HL-60 (cell line): ENCODE data around the gene SCIN.

Experiments
- DNase-seq, 2 experiments: peaks; one replicate each; pipeline ENCODE4 v3.0.0-alpha.2; 2010 to 2020; ENCODE audit warnings: low read depth in 1 of 2, low spot score in 1 of 2
- H3K27ac ChIP-seq: fragments of 250-450 bp; sonication (Bioruptor Pico); replicated peaks from 2 replicates; pipeline ENCODE4 v1.5.1; 2020; ENCODE audit warnings: mild to moderate bottlenecking, moderate library complexity
- H3K27me3 ChIP-seq: fragments of 250-450 bp; sonication (Bioruptor Pico); 2 replicates; pipeline ENCODE4 v1.5.1; 2021; ENCODE audit warnings: mild to moderate bottlenecking, moderate library complexity; ENCODE audit not compliant: insufficient read depth, poor library complexity, severe bottlenecking
- H3K4me3 ChIP-seq: replicated peaks from 2 replicates; pipeline ENCODE4 v1.5.1; 2011; ENCODE audit warnings: mild to moderate bottlenecking, control low read depth, low read length; ENCODE audit not compliant: insufficient read depth
- GABPA ChIP-seq: IDR thresholded peaks from 2 replicates; pipeline ENCODE4 v1.6.1; 2012; ENCODE audit warnings: low read depth
- POLR2AphosphoS5 ChIP-seq: IDR thresholded peaks from 2 replicates; pipeline ENCODE4 v1.6.1; 2012; ENCODE audit warnings: low read depth
- SPI1 ChIP-seq: IDR thresholded peaks from 2 replicates; pipeline ENCODE4 v1.6.1; 2012; ENCODE audit warnings: low read depth, mild to moderate bottlenecking, borderline replicate concordance
- TF ChIP-seq, protein P1 (sequence below): IDR thresholded peaks from 2 replicates; pipeline ENCODE4 v1.6.1; 2012; ENCODE audit warnings: low read depth; ENCODE audit not compliant: insufficient replicate concordance
- TF ChIP-seq, protein P2 (sequence below): IDR thresholded peaks from one replicate; pipeline ENCODE4 v1.5.1; 2011; ENCODE audit warnings: low read length, control low read depth, inconsistent platforms; ENCODE audit not compliant: insufficient read depth

Gene SCIN

DNA sequence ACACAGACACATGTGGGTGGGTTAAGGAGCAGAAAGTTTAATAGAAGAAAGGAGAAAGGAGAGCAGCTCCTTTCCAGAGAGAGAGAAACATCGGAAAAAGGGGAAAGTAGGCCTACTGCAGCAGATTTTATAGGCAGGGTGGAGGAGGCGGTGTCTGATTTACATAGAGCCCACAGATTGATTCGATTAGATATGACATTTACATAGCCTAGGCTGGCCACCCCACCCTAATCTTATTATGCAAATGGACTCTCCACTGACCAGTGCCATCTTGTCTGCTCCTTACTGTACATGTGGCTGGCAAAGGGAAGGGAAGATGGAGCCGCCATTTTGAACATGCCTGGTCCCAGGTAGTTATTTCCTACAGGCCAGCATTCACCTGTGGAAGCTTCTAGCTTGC lies 38.7 kb upstream of the SCIN start:
- DNase-seq, result no peak
- no peaks in the 10 kb centered on the region for H3K27me3 ChIP-seq
- H3K27ac ChIP-seq, result no peak overlapping the region
- H3K4me3 ChIP-seq, result no peak overlapping the region
- TF ChIP-seq, protein P1, sequence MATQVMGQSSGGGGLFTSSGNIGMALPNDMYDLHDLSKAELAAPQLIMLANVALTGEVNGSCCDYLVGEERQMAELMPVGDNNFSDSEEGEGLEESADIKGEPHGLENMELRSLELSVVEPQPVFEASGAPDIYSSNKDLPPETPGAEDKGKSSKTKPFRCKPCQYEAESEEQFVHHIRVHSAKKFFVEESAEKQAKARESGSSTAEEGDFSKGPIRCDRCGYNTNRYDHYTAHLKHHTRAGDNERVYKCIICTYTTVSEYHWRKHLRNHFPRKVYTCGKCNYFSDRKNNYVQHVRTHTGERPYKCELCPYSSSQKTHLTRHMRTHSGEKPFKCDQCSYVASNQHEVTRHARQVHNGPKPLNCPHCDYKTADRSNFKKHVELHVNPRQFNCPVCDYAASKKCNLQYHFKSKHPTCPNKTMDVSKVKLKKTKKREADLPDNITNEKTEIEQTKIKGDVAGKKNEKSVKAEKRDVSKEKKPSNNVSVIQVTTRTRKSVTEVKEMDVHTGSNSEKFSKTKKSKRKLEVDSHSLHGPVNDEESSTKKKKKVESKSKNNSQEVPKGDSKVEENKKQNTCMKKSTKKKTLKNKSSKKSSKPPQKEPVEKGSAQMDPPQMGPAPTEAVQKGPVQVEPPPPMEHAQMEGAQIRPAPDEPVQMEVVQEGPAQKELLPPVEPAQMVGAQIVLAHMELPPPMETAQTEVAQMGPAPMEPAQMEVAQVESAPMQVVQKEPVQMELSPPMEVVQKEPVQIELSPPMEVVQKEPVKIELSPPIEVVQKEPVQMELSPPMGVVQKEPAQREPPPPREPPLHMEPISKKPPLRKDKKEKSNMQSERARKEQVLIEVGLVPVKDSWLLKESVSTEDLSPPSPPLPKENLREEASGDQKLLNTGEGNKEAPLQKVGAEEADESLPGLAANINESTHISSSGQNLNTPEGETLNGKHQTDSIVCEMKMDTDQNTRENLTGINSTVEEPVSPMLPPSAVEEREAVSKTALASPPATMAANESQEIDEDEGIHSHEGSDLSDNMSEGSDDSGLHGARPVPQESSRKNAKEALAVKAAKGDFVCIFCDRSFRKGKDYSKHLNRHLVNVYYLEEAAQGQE, result no peak
- TF ChIP-seq, protein P2, sequence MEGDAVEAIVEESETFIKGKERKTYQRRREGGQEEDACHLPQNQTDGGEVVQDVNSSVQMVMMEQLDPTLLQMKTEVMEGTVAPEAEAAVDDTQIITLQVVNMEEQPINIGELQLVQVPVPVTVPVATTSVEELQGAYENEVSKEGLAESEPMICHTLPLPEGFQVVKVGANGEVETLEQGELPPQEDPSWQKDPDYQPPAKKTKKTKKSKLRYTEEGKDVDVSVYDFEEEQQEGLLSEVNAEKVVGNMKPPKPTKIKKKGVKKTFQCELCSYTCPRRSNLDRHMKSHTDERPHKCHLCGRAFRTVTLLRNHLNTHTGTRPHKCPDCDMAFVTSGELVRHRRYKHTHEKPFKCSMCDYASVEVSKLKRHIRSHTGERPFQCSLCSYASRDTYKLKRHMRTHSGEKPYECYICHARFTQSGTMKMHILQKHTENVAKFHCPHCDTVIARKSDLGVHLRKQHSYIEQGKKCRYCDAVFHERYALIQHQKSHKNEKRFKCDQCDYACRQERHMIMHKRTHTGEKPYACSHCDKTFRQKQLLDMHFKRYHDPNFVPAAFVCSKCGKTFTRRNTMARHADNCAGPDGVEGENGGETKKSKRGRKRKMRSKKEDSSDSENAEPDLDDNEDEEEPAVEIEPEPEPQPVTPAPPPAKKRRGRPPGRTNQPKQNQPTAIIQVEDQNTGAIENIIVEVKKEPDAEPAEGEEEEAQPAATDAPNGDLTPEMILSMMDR, result no peak
- no peak for TF ChIP-seq POLR2AphosphoS5
- TF ChIP-seq SPI1, result no peak
- no peak for TF ChIP-seq GABPA

DNA sequence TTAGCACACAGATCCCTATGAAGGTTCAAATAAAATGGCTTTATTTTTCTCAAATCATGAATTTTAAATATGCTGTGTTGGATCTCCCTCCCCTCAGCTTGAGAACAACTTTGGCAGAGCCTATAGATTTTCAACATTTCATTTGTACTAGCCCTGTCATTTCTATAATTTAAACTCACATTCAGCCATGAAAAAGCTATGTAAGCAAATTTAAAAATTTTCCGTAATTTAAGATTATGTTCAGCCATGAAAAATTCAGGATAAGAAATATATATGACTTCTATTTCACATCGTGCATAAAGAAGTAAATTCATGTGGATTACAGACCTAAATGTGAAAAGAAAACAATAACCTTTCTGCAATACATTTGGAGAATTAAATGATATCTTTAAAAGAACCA lies 36.5 kb upstream of the SCIN start:
- no peak for DNase-seq
- H3K27me3 ChIP-seq, result no peaks in the 10 kb centered on the region
- H3K4me3 ChIP-seq, result no peak overlapping the region
- H3K27ac ChIP-seq, result no peak overlapping the region
- no peak for TF ChIP-seq POLR2AphosphoS5
- TF ChIP-seq GABPA, result no peak
- TF ChIP-seq, protein P2, result no peak
- no peak for TF ChIP-seq SPI1
- TF ChIP-seq, protein P1, result no peak

DNA sequence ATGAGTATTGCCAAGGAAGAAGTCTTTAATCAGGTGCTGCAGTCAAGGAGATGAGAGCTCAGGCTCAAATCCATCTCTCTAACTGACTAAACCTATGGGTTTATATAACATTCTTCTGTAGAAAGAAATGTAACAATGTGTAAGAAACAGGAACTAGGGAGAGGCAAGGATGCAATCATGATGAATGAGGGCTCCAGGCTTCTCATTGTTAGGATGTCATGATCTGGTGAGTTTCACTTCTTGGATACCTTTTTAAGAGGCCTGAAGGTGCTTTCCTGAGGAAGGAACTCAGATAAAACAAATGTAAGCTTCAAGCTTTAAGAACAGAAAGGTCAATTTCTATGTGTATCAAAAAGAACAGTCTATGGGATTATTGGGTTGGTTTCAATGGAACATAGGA lies 30.8 kb upstream of the SCIN start:
- Histone ChIP-seq H3K27me3 (no peaks in the 10 kb centered on the region), H3K4me3 (no peak overlapping the region), H3K27ac (no peak overlapping the region)
- TF ChIP-seq, protein P2, result no peak
- TF ChIP-seq SPI1 (no peak), POLR2AphosphoS5 (no peak), GABPA (no peak)
- TF ChIP-seq, protein P1, result no peak
- no peak for DNase-seq
